HepG2 (cell line): ENCODE measurements around the gene OPA3. TPM values are rescaled to one million over a fixed set of nuclear protein-coding genes. Genes with fewer than 3 reads are reported as not detected.

Source experiments
- CEBPZ ChIP-seq: IDR thresholded peaks from 2 replicates; pipeline ENCODE4 v1.6.1; 2012; ENCODE audit warnings: low read length, improper control_type of control experiment
- ISX ChIP-seq: sonication (generic); formaldehyde crosslinking; conservative IDR thresholded peaks from 2 replicates; pipeline ENCODE4 v1.5.0; 2020; ENCODE audit warnings: missing genetic modification reagents
- NFAT5 ChIP-seq: sonication (generic); formaldehyde crosslinking; IDR thresholded peaks from 2 replicates; pipeline ENCODE4 v1.4.0; 2020; ENCODE audit warnings: missing genetic modification reagents
- SALL2 ChIP-seq: sonication (generic); formaldehyde crosslinking; IDR thresholded peaks from 2 replicates; pipeline ENCODE4 v1.8.1; 2023; ENCODE audit warnings: mild to moderate bottlenecking, missing genetic modification reagents, inconsistent platforms
- ZBTB2 ChIP-seq: sonication (generic); formaldehyde crosslinking; IDR thresholded peaks from 2 replicates; pipeline ENCODE4 v1.8.0; 2022; ENCODE audit warnings: low read depth, missing genetic modification reagents
- ZBTB20 ChIP-seq: sonication (generic); formaldehyde crosslinking; IDR thresholded peaks from 2 replicates; pipeline ENCODE4 v1.8.1; 2023; ENCODE audit warnings: missing genetic modification reagents, low read depth, mild to moderate bottlenecking, borderline replicate concordance
- ZNF10 ChIP-seq: sonication (generic); formaldehyde crosslinking; IDR thresholded peaks from 2 replicates; pipeline ENCODE4 v1.4.0; 2020; ENCODE audit warnings: mild to moderate bottlenecking, low read depth, missing genetic modification reagents, borderline replicate concordance
- ZNF138 ChIP-seq: sonication (generic); formaldehyde crosslinking; IDR thresholded peaks from 2 replicates; pipeline ENCODE4 v1.5.0; 2020; ENCODE audit warnings: mild to moderate bottlenecking, low read depth, missing genetic modification reagents
- ZNF335 ChIP-seq: sonication (generic); formaldehyde crosslinking; IDR thresholded peaks from 2 replicates; pipeline ENCODE4 v1.4.0; 2020; ENCODE audit warnings: missing genetic modification reagents
- ZNF652 ChIP-seq: IDR thresholded peaks from 2 replicates; pipeline ENCODE4 v1.6.1; 2016; ENCODE audit warnings: low read depth, borderline replicate concordance
- polyA plus RNA-seq, 8 experiments: library from polyadenylated mRNA; depleted of rRNA in 3 of 8; stranded (reverse) in 7 of 8; unstranded in 1 of 8; fragments of >200 nt; fragmentation: Illumina TruSeq in 4 of 8; extraction: Trizol in 4 of 8; gene quantifications; 2 replicates each; pipeline versions ENCODE4 v1.2.1 to v1.2.3, GENCODE V29; 2011 to 2016; ENCODE audit warnings: low read depth in 4 of 8, missing spikeins in 1 of 8, mixed read lengths in 1 of 8; ENCODE audit not compliant: insufficient read depth in 1 of 8
- total RNA-seq, 5 experiments: library from RNA; depleted of rRNA; stranded (reverse); fragments of >200 nt; fragmentation: Illumina TruSeq; extraction: Trizol; gene quantifications; 2 replicates each; pipeline ENCODE4 v1.2.3, GENCODE V29; 2016; ENCODE audit warnings: low read depth in 1 of 5
- TF ChIP-seq, protein P1 (sequence below): sonication (generic); formaldehyde crosslinking; IDR thresholded peaks from 2 replicates; pipeline ENCODE4 v1.9.0; 2021; ENCODE audit warnings: missing genetic modification reagents, mild to moderate bottlenecking, borderline replicate concordance
- TF ChIP-seq, protein P2 (sequence below): IDR thresholded peaks from 2 replicates; pipeline ENCODE4 v1.6.1; 2016; ENCODE audit warnings: low read depth

OPA3 gene
- total and polyA plus RNA-seq, 2 of the 13 experiments (the other 11 are each of a cell fraction or from before 2014, with no cell fraction given), result 8.3 to 17.7 TPM

- peak; percentile 75 for TF ChIP-seq NFAT5 (CRISPR knock-in tag)
- TF ChIP-seq, protein P1, sequence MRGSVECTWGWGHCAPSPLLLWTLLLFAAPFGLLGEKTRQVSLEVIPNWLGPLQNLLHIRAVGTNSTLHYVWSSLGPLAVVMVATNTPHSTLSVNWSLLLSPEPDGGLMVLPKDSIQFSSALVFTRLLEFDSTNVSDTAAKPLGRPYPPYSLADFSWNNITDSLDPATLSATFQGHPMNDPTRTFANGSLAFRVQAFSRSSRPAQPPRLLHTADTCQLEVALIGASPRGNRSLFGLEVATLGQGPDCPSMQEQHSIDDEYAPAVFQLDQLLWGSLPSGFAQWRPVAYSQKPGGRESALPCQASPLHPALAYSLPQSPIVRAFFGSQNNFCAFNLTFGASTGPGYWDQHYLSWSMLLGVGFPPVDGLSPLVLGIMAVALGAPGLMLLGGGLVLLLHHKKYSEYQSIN, result no peak
- TF ChIP-seq ZNF138 (CRISPR knock-in tag), result no peak
- peak; percentile 69 for TF ChIP-seq SALL2 (CRISPR knock-in tag)
- TF ChIP-seq, protein P2, sequence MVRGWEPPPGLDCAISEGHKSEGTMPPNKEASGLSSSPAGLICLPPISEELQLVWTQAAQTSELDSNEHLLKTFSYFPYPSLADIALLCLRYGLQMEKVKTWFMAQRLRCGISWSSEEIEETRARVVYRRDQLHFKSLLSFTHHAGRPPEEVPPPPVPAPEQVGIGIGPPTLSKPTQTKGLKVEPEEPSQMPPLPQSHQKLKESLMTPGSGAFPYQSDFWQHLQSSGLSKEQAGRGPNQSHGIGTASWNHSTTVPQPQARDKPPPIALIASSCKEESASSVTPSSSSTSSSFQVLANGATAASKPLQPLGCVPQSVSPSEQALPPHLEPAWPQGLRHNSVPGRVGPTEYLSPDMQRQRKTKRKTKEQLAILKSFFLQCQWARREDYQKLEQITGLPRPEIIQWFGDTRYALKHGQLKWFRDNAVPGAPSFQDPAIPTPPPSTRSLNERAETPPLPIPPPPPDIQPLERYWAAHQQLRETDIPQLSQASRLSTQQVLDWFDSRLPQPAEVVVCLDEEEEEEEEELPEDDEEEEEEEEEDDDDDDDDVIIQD, result peak; percentile 43
- no peak; the same call in 1 of the 2 replicates for TF ChIP-seq ZNF335
- TF ChIP-seq ISX (CRISPR knock-in tag), result 0 out of 2 replicates have a peak, but pooled peaks have one; percentile 63
- TF ChIP-seq CEBPZ, result no peak
- TF ChIP-seq ZNF652 (CRISPR knock-in tag), result peak; percentile 17; the same call in 1 of the 2 replicates
- TF ChIP-seq ZBTB20 (CRISPR knock-in tag), result peak; percentile 20; the same call in 1 of the 2 replicates
- peak; percentile 42; the same call in 1 of the 2 replicates for TF ChIP-seq ZBTB2 (CRISPR knock-in tag)
- no peak for TF ChIP-seq ZNF10 (CRISPR knock-in tag)
These were observed 77.4 kb downstream of the OPA3 start, which contains the start of gene VASP (continued) for GRCh38 chr19:45506989-45507871.
